ENCODE data around the gene SRP14. TPM values are rescaled to one million over a fixed set of nuclear protein-coding genes. Genes with fewer than 3 reads are reported as not detected.

Gene SRP14
- total RNA-seq, 2 experiments from 2014 or later: 120 to 126 TPM

DNA sequence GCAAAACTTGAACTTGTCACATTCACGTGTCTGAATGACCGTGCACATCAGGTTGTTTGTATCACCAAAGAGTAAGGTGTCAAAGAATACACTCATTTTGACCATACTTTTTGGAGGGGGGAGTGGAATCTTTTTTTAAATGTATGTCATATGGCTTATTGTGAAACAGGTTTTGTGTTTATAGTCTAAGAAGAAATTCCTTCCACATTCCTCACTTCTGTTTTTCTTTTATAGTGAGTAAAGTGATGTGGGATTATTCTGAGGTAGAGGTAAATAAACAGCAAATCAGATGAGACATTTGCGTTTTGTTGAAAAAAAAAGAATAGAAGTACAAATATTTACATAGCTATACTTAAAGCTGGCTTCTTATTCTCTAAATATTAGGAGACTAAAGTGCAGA lies 33.0 kb downstream of the SRP14 start:
- intact Hi-C loops (cut with DNase I, micrococcal nuclease): no loop called here
- Histone ChIP-seq H3K9me3 (ENCODE audit: control insufficient read depth in 1 of 2, insufficient read depth in 1 of 2, low read length in 2 of 2) (no peaks in the 10 kb centered on the region), H3K27me3 (ENCODE audit: control insufficient read depth in 1 of 2, insufficient read depth in 2 of 2, low read length in 2 of 2) (no peaks in the 10 kb centered on the region), H3K36me3 (ENCODE audit: insufficient read depth, low read length) (peaks cover 35% of the 10 kb centered on the region), H3K4me1 (ENCODE audit: insufficient read depth, low read length) (no peaks in the 10 kb centered on the region), H3K4me3 (ENCODE audit: low read length) (no peak overlapping the region), H3K27ac (ENCODE audit: low read depth in 1 of 2, low read length in 2 of 2) (no peak overlapping the region)
- CTCF ChIA-PET: no interaction called here
- POLR2A ChIA-PET: no interaction called here
- H3K27me3 Mint-ChIP-seq: no peaks in the 10 kb centered on the region
- DNase-seq (no peak), ATAC-seq (ENCODE audit: poor library complexity) (no peak)
- no peaks in the 10 kb centered on the region for H3K9me3 Mint-ChIP-seq
- H3K4me3 Mint-ChIP-seq: no peak overlapping the region
- H3K4me1 Mint-ChIP-seq (ENCODE audit: low read depth): no peaks in the 10 kb centered on the region
- no peak for TF ChIP-seq CTCF (IDR thresholded peaks at IDR 0.05)
- no peak overlapping the region for H3K27ac Mint-ChIP-seq
- peaks cover 93% of the 10 kb centered on the region for H3K36me3 Mint-ChIP-seq (ENCODE audit: low read depth)

DNA sequence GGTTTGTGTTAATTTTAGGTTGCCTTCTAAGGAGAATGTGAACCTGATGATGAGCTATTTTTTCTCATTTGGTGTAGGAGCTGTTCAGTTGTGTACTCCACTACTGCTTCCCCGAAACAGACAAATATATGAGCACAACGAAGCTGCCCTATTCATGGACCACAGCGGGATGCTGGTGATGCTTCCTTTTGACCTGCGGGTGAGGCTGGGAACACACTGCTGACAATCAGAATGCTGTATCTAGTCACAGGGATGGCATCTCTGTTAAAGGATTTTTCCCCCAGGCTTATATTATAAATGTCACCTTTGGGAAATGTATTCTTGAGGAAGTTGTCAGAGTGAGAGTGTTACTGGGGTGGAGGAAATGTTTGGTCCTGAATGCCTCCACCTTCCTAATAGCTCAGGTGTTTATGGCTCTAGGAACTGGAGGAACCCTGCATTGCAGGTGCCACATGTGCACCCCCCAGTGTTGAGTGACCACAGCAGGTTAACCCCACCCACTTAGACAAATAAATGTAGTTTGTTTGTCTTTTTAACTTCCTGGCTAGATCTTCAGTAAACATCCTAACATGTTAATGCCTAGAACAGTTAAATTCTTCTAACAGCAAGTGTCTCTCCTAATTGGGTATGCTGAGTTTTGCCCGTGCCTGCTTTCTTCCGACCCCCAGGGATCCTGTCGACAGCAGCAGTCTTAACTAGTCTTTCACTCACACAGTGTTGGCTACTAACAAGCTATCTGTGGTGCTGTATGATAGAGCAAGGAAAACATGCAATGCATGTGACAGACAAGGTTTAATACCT lies 35.7 kb downstream of the SRP14 start:
- ChIA-PET POLR2A (no interaction called here), CTCF (no interaction called here)
- Histone ChIP-seq H3K36me3 (ENCODE audit: insufficient read depth, low read length) (peaks cover 31% of the 10 kb centered on the region), H3K27ac (ENCODE audit: low read depth in 1 of 2, low read length in 2 of 2) (no peak overlapping the region), H3K4me3 (ENCODE audit: low read length) (no peak overlapping the region), H3K27me3 (ENCODE audit: control insufficient read depth in 1 of 2, insufficient read depth in 2 of 2, low read length in 2 of 2) (no peaks in the 10 kb centered on the region), H3K9me3 (ENCODE audit: control insufficient read depth in 1 of 2, insufficient read depth in 1 of 2, low read length in 2 of 2) (no peaks in the 10 kb centered on the region), H3K4me1 (ENCODE audit: insufficient read depth, low read length) (no peaks in the 10 kb centered on the region)
- no peaks in the 10 kb centered on the region for H3K9me3 Mint-ChIP-seq
- H3K4me3 Mint-ChIP-seq: no peak overlapping the region
- DNase-seq: no peak
- intact Hi-C loops (cut with DNase I, micrococcal nuclease): no loop called here
- no peaks in the 10 kb centered on the region for H3K4me1 Mint-ChIP-seq (ENCODE audit: low read depth)
- no peak for TF ChIP-seq CTCF (IDR thresholded peaks at IDR 0.05)
- H3K27me3 Mint-ChIP-seq: no peaks in the 10 kb centered on the region
- no peak overlapping the region for H3K27ac Mint-ChIP-seq
- no peak for ATAC-seq (ENCODE audit: poor library complexity)
- H3K36me3 Mint-ChIP-seq (ENCODE audit: low read depth): peaks cover 83% of the 10 kb centered on the region

- ATAC-seq (ENCODE audit: poor library complexity) (no peak), DNase-seq (no peak)
- no peaks in the 10 kb centered on the region for H3K27me3 ChIP-seq (ENCODE audit: control insufficient read depth in 1 of 2, insufficient read depth in 2 of 2, low read length in 2 of 2)
- no peak for TF ChIP-seq CTCF (IDR thresholded peaks at IDR 0.05)
- H3K4me3 ChIP-seq (ENCODE audit: low read length): no peak overlapping the region
- H3K27me3 Mint-ChIP-seq: no peaks in the 10 kb centered on the region
- POLR2A ChIA-PET: no interaction called here
- no peaks in the 10 kb centered on the region for H3K9me3 ChIP-seq (ENCODE audit: control insufficient read depth in 1 of 2, insufficient read depth in 1 of 2, low read length in 2 of 2)
- intact Hi-C loops (cut with DNase I, micrococcal nuclease): no loop called here
- H3K27ac ChIP-seq (ENCODE audit: low read depth in 1 of 2, low read length in 2 of 2): no peak overlapping the region
- CTCF ChIA-PET: no interaction called here
- no peaks in the 10 kb centered on the region for H3K4me1 Mint-ChIP-seq (ENCODE audit: low read depth)
- no peaks in the 10 kb centered on the region for H3K9me3 Mint-ChIP-seq
- H3K4me3 Mint-ChIP-seq: no peak overlapping the region
- H3K36me3 ChIP-seq (ENCODE audit: insufficient read depth, low read length): peaks cover 24% of the 10 kb centered on the region
- no peaks in the 10 kb centered on the region for H3K4me1 ChIP-seq (ENCODE audit: insufficient read depth, low read length)
- no peak overlapping the region for H3K27ac Mint-ChIP-seq
- peaks cover 82% of the 10 kb centered on the region for H3K36me3 Mint-ChIP-seq (ENCODE audit: low read depth)
These were observed 36.7 kb downstream of the SRP14 start for GRCh38 chr15:40002295-40002694.

All from CD4-positive, alpha-beta T cell (primary cell).